ENCODE results near the gene ITPR3.

GRCh38 chr6:33676416-33677142, 55.5 kb downstream of the ITPR3 start:
- TF ChIP-seq, protein P1, sequence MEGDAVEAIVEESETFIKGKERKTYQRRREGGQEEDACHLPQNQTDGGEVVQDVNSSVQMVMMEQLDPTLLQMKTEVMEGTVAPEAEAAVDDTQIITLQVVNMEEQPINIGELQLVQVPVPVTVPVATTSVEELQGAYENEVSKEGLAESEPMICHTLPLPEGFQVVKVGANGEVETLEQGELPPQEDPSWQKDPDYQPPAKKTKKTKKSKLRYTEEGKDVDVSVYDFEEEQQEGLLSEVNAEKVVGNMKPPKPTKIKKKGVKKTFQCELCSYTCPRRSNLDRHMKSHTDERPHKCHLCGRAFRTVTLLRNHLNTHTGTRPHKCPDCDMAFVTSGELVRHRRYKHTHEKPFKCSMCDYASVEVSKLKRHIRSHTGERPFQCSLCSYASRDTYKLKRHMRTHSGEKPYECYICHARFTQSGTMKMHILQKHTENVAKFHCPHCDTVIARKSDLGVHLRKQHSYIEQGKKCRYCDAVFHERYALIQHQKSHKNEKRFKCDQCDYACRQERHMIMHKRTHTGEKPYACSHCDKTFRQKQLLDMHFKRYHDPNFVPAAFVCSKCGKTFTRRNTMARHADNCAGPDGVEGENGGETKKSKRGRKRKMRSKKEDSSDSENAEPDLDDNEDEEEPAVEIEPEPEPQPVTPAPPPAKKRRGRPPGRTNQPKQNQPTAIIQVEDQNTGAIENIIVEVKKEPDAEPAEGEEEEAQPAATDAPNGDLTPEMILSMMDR (IDR thresholded peaks at IDR 0.05; ENCODE audit: low read length) = no peak
- no peak for TF ChIP-seq EZH2 (IDR thresholded peaks at IDR 0.05; ENCODE audit: borderline replicate concordance, low read length)
